Effector memory CD8-positive, alpha-beta T cell (primary cell): Measurements from ENCODE around the gene THSD4.
A peak's percentile ranks its signal among the peaks of the same experiment; 100 is the strongest.
"Not testable (repeated sequence)": the region's sequence is repeated elsewhere in the genome, so short reads cannot be mapped to it uniquely, and the experiment has no call there.

Experiments
- ATAC-seq: fragments of 150-1000 bp; cut with Tn5 transposase; replicated peaks from 2 replicates; pipeline ENCODE4 v1.10.0; 2021; ENCODE audit warnings: mild to moderate bottlenecking, moderate library complexity
- DNase-seq, 3 experiments: peaks; one replicate each; pipeline ENCODE4 v3.0.0; 2021
- H3K27ac Mint-ChIP-seq, 2 donors: one replicate each; pipeline ENCODE4 v1.8.0; 2022; ENCODE audit warnings: mild to moderate bottlenecking in 2 of 2, mixed read lengths in 2 of 2, moderate library complexity in 2 of 2
- H3K27me3 Mint-ChIP-seq, 2 donors: one replicate each; pipeline ENCODE4 v1.8.0; 2022; ENCODE audit warnings: mixed read lengths in 2 of 2
- H3K36me3 Mint-ChIP-seq: one replicate; pipeline ENCODE4 v1.8.0; 2022; ENCODE audit warnings: mild to moderate bottlenecking, moderate library complexity, mixed read lengths; ENCODE audit not compliant: insufficient read depth
- H3K4me1 Mint-ChIP-seq, 2 donors: one replicate each; pipeline ENCODE4 v1.8.0; 2022; ENCODE audit warnings: low read depth in 2 of 2, mixed read lengths in 2 of 2
- H3K4me3 Mint-ChIP-seq, 2 donors: one replicate each; pipeline ENCODE4 v1.8.0; 2022; ENCODE audit warnings: mild to moderate bottlenecking in 2 of 2, mixed read lengths in 2 of 2, moderate library complexity in 2 of 2
- H3K9me3 Mint-ChIP-seq, 2 donors: one replicate each; pipeline ENCODE4 v1.8.0; 2022; ENCODE audit warnings: mixed read lengths in 2 of 2

The THSD4 gene

DNA sequence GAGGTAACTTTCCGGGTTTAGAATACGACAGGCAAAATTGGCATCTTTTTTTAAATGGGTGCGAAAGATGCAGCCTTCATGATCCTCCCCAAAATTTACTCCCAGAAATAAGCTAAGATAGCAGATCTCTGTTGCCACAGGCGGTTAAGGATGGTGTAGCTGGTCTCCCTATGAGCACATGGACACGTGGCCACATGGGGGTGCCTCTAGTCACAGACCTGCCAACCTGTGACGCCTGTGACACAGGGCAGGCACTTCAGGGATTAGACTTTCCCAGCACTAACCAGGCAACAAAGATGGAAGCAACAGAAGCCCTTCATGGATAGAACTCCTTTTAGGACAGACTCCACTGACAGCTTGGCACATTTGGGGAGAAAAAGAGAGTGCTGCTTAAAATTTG, 320.3 kb downstream of the THSD4 start:
- no peaks in the 10 kb centered on the region for H3K9me3 Mint-ChIP-seq

DNA sequence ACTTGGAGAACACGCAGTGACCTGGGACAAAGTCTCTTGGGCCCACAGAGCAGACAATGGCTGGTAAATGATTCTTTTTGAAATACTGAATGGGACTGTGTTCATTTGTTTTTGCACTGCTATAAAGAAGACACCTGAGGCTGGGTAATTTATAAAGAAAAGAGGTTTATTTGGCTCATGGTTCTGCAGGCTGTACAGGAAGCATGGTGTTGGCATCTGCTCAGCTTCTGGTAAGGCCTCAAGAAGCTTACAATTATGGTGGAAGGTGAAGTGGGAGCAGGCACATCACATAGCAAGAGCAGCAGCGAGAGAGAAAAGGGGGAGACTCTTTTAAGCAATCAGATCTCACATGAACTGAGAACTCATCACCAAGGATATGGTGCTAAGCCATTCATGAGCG, 321.6 kb downstream of the THSD4 start:
- Mint-ChIP-seq H3K4me3 (no peak overlapping the region), H3K4me1 (no peaks in the 10 kb centered on the region), H3K27me3 (peaks cover 6 to 10% of the 10 kb centered on the region in 2 donors), H3K9me3 (no peaks in the 10 kb centered on the region), H3K36me3 (peaks cover 3% of the 10 kb centered on the region), H3K27ac (peak overlapping the region in 1 of 2 donors; percentile 23)
- ATAC-seq (no peak), DNase-seq (no peak)

More for the DNA sequence above, 320.3 kb downstream of the THSD4 start:
- Mint-ChIP-seq H3K36me3 (peaks cover 3% of the 10 kb centered on the region), H3K27me3 (peaks cover 0 to 1% of the 10 kb centered on the region in 2 donors), H3K27ac (no peak overlapping the region), H3K4me1 (no peaks in the 10 kb centered on the region), H3K4me3 (no peak overlapping the region)
- no peak for DNase-seq
- ATAC-seq: no peak

DNA sequence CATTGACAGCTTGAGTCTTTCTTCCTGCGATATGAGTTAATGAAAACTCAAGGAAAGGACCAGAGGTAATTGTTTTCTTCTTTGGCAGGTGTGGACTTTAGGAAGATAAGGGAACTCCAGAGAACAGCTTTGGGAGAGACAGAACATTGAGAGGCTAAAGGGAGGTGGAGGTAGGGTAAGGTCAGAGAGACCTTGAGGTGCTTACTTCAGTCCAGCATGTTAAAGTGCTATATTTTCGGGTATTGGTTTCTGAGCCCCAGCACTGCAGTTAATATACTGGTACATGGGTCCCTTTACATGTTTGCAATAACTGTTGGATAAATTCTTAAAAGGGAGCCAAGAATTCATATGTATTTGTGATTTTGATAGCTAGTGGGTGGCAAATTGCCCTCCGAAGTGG, 322.1 kb downstream of the THSD4 start:
- DNase-seq (no peak), ATAC-seq (no peak)
- Mint-ChIP-seq H3K27ac (no peak overlapping the region), H3K27me3 (peaks cover 6 to 10% of the 10 kb centered on the region in 2 donors), H3K4me3 (no peak overlapping the region), H3K36me3 (peaks cover 3% of the 10 kb centered on the region), H3K4me1 (no peaks in the 10 kb centered on the region), H3K9me3 (no peaks in the 10 kb centered on the region)

DNA sequence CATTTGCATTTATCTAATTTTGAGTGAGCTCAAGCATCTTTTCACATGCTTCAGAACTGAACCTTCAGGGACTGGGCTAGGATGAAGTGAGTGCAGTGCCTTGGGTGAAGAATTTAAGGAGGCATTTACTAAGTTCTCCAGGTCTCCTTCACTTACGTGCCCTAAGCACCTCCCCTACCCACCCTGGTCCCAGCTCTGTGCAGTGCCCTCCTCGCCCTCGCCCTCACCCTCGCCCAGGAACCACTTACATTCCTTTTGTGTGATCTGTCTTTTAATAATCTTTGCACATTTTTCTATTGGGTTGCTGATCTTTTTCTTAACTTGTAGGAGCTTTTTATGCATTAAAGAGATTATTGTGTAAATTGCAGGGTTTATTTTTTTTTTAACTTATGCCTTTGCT, 322.6 kb downstream of the THSD4 start:
- no peak overlapping the region for H3K27ac Mint-ChIP-seq
- peaks cover 6 to 10% of the 10 kb centered on the region in 2 donors for H3K27me3 Mint-ChIP-seq
- no peaks in the 10 kb centered on the region for H3K9me3 Mint-ChIP-seq
- peaks cover 3% of the 10 kb centered on the region for H3K36me3 Mint-ChIP-seq
- DNase-seq: no peak
- ATAC-seq: no peak
- no peak overlapping the region for H3K4me3 Mint-ChIP-seq
- H3K4me1 Mint-ChIP-seq: no peaks in the 10 kb centered on the region

DNA sequence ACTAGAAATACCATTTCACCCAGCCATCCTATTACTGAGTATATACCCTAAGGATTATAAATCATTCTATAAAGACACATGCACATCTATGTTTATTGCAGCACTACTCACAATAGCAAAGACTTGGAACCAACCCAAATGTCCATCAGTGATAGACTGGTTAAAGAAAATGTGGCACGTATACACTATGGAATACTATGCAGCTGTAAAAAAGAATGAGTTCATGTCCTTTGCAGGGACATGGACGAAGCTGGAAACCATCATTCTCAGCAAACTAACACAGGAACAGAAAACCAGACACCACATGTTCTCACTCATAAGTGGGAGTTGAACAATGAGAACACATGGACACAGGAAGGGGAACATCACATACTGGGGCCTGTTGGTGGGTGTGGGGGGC, 324.2 kb downstream of the THSD4 start:
- H3K4me3 Mint-ChIP-seq, ATAC-seq, H3K27ac Mint-ChIP-seq, DNase-seq, H3K4me1 Mint-ChIP-seq, H3K36me3 Mint-ChIP-seq, H3K9me3 Mint-ChIP-seq: not testable (repeated sequence)
- peaks cover 6 to 10% of the 10 kb centered on the region in 2 donors for H3K27me3 Mint-ChIP-seq

DNA sequence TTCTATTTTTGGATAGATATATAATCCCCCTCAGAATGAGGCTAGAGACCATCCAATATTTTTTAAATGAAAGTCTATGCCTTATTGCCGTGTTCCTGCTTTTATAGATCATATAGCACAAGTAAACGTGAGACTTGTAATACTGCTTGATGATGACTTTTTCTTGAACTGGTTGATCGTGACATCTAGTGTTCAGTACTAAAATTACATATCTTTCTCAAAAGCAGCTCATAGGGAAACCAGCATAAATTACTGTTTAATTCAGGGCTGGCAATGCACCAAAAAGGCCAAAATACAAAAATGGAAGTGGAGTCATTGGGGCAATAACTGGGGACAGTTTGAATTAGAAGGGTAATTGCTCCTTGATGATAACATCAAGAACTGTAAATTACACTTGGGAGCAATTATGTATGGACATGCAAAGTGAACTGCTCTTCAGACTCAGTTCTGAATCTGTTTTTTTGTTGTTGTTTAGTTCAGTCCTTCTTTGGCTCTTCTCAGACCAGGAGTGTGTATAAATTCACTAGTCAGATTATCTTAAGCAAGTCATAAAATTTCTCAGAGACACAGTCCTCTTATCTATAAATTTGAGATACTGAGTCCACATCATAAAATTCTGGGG, 325.3 kb downstream of the THSD4 start:
- DNase-seq: no peak
- no peak for ATAC-seq
- Mint-ChIP-seq H3K36me3 (no peaks in the 10 kb centered on the region), H3K4me1 (no peaks in the 10 kb centered on the region), H3K9me3 (no peaks in the 10 kb centered on the region), H3K27me3 (peaks cover 6 to 10% of the 10 kb centered on the region in 2 donors), H3K27ac (no peak overlapping the region), H3K4me3 (no peak overlapping the region)

DNA sequence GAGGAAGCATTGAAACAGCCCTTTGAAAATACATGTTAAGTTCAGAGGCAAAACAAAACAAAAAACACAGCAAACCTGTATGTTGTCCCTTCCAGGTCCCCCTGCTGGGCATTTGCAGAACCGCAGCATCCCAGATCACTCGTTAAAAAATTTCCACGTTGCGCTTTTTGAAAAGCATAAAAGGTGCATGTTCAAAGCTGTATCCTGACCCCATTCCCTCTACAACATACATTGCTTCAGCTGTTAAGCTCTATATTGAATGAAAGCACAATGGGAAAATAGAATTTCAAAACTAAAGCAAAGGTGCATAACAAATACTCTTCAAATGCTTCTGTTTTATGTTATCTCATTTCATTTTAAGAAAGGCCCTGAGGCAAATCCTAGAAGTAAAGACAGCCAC, 328.3 kb downstream of the THSD4 start:
- H3K9me3 Mint-ChIP-seq: no peaks in the 10 kb centered on the region
- H3K27ac Mint-ChIP-seq: no peak overlapping the region
- H3K4me3 Mint-ChIP-seq: no peak overlapping the region
- peaks cover 6 to 10% of the 10 kb centered on the region in 2 donors for H3K27me3 Mint-ChIP-seq
- ATAC-seq (no peak), DNase-seq (peak; percentile 13 to 23 (median 15))
- no peaks in the 10 kb centered on the region for H3K4me1 Mint-ChIP-seq
- no peaks in the 10 kb centered on the region for H3K36me3 Mint-ChIP-seq

DNA sequence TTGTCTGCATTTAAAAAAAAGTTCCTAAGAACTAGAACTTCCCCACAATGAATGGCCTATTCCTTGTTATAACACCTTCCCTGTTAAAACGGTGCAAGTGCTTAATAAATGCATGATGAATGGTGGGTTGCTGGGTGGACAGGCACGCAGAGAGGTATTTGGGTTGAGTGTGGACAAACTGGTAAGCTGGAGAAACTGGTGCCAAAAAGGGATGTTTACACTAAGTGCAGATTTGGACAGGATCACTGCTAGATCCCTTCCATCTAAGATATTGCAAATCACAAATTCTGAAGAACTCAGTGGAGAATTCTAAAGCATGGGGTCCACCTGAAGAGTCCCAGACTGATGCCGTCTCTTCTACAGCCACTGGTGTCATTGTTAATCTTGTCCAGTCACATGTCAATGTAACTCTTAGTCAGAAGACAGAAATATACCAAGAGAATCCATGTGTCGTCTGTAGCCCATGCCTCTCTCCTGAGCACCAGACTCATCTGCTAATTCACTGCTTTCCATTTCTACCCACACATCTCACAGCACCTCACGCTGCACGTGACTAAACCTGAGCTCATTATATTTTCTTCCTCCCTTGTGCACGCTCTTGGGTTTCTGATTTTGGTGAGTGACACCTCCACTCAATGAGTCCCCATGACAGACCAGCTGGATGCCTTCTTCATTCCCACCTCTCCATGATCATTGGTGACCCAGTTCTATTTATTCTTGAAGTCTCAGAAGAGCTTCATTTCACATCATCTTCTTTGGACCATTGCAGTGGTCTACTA, 328.9 kb downstream of the THSD4 start:
- H3K27me3 Mint-ChIP-seq: peaks cover 6 to 10% of the 10 kb centered on the region in 2 donors
- H3K9me3 Mint-ChIP-seq: no peaks in the 10 kb centered on the region
- no peak overlapping the region for H3K4me3 Mint-ChIP-seq
- no peak overlapping the region for H3K27ac Mint-ChIP-seq
- H3K36me3 Mint-ChIP-seq: no peaks in the 10 kb centered on the region
- no peak for DNase-seq
- no peak for ATAC-seq
- no peaks in the 10 kb centered on the region for H3K4me1 Mint-ChIP-seq

DNA sequence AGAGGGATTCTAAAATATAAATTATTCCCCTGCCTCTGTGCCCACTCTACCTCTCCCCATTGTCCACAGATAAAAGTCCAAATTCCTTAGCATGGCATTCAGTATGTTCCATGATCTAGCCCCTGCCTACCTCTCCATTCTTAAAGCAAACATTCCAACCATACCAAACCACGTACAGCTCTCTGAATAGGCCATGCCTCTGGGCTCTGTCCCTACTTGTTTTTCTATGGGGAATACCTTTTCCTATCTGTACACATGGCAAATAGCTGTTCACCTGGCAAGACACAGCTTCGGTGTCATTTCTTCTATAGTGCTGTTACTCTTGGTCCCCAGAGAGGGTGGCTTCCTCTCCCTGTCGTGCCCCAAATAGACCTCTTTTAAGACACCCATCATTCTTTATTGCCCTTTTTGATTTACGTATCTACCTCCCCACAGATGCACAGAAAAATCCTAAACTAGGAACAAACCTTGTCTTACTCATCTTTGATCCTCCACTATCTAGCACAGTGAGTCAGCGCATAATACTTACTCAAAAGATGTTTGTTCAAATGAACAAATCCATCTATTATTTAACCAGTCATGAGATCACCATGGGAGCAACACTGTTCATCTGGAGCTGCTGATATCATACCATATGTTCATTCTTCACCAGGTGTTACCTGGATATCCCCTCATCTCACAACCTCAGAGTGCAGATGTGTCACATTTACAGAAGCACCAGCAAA, 329.8 kb downstream of the THSD4 start:
- Mint-ChIP-seq H3K4me3 (no peak overlapping the region), H3K4me1 (no peaks in the 10 kb centered on the region), H3K27me3 (peaks cover 6 to 10% of the 10 kb centered on the region in 2 donors), H3K27ac (no peak overlapping the region), H3K36me3 (no peaks in the 10 kb centered on the region), H3K9me3 (no peaks in the 10 kb centered on the region)
- ATAC-seq: no peak
- no peak for DNase-seq

DNA sequence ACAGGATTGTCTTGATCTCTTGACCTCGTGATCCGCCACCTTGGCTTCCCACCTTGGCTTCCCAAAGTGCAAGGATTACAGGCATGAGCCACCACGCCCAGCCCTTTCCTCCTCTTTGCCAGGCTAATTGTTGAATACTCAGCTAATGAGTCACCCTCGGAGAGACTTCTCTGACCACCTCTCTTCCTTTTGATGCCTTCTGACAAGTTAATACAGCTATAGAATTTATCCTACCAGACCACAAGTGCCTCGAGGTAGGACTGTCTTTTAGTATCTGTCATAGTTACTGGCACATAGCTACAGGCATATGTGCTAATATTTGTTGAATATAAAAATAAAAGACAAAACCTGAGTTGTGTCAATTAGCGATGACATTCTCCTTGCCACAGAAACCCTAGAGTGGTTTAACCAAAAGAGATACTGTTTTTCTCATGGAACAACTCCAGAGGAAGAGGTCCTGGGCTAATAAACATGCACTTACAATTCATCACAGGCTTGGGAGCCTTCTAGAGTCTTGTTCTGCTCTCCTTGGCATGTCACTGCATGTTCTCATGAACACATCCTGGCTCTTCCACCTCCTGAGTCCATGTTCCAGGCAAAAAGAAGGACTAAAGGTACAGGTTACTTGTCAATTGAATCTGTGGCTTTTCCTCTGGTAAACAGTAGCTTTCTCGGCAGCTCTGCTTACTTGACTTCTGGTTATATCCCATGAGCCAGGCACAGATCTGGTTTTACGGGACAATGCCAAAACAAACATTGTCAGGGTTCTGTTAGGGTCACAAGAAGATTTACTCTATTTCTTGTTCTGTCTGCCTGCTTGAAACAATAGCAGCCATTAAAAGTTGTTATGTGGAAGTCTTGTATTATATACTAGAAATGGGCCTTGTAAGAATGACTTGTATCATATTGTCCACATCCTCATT, 332.3 kb downstream of the THSD4 start:
- no peaks in the 10 kb centered on the region for H3K4me1 Mint-ChIP-seq
- no peaks in the 10 kb centered on the region for H3K9me3 Mint-ChIP-seq
- no peaks in the 10 kb centered on the region for H3K36me3 Mint-ChIP-seq
- no peak overlapping the region for H3K4me3 Mint-ChIP-seq
- peaks cover 6 to 18% of the 10 kb centered on the region in 2 donors for H3K27me3 Mint-ChIP-seq
- DNase-seq (no peak), ATAC-seq (no peak)
- H3K27ac Mint-ChIP-seq: no peak overlapping the region

DNA sequence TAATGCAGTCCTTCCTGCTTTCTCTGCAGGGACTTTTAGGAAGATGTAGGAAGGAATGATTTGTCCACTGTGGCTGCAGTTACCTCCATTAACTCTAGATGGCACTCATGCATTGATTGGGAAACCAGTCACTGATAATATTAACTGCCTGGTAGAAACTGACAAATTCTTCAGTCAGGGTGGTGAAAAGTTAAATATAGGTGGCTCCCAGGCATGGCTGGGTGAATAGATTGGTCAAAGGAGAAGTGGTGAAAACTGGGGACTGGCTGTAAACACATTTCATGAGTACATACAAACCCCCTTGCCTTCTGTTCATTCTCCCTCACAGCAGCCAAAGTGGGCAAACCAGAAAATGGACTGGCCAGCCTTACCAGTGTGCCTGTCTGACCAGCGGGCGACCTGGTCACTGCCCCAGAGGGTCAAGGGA, 333.4 kb downstream of the THSD4 start:
- H3K27ac Mint-ChIP-seq: no peak overlapping the region
- ATAC-seq (no peak), DNase-seq (peak in 1 of 3 experiments; percentile 4)
- no peak overlapping the region for H3K4me3 Mint-ChIP-seq
- peaks cover 6 to 27% of the 10 kb centered on the region in 2 donors for H3K27me3 Mint-ChIP-seq
- H3K4me1 Mint-ChIP-seq: no peaks in the 10 kb centered on the region
- no peaks in the 10 kb centered on the region for H3K9me3 Mint-ChIP-seq
- H3K36me3 Mint-ChIP-seq: no peaks in the 10 kb centered on the region

DNA sequence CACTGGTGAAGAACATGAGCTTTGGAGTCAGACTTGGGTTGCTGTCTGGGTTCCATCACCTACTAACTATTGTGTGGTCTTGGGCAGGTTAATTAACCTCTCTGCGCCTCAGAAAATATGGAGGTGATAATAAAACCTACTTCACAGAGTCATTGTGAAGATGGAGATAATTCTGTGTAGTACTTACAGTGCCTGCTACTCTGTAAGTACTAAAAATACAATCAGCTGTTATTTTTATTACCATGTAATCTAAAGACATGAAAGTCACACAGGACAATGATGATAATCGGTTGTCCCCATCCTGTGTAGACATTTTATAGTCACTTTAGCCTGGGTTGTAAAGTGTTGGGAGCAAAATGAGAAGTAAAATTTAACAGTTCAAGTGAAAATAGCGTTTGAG, 334.1 kb downstream of the THSD4 start:
- H3K4me1 Mint-ChIP-seq: no peaks in the 10 kb centered on the region
- no peak for ATAC-seq
- H3K9me3 Mint-ChIP-seq: no peaks in the 10 kb centered on the region
- no peak for DNase-seq
- peaks cover 6 to 27% of the 10 kb centered on the region in 2 donors for H3K27me3 Mint-ChIP-seq
- H3K4me3 Mint-ChIP-seq: no peak overlapping the region
- no peak overlapping the region for H3K27ac Mint-ChIP-seq
- no peaks in the 10 kb centered on the region for H3K36me3 Mint-ChIP-seq

DNA sequence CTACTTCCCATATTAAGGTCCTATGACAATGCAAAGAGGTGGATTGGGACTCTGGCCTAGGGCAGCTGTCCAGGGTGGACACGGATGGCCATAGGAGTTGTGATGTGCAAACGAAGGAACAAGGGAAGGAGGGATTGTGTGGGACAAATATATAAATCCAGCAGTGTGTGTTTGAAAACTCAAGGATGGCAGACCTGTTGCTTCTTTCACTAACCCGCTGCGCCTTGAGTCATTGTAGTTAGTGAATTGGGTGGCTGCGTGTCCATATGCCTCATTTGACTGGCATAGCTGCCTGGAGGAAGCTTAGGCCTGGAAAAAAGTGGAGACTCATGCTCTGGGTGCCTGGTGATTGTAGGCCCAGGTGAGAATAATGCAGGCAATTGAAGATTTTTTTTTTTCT, 334.7 kb downstream of the THSD4 start:
- Mint-ChIP-seq H3K36me3 (no peaks in the 10 kb centered on the region), H3K4me3 (no peak overlapping the region), H3K27ac (no peak overlapping the region), H3K4me1 (no peaks in the 10 kb centered on the region), H3K27me3 (peaks cover 6 to 28% of the 10 kb centered on the region in 2 donors), H3K9me3 (no peaks in the 10 kb centered on the region)
- no peak for DNase-seq
- no peak for ATAC-seq
